GM12878 (cell line): Measurements from ENCODE around the gene CCDC127. TPM values are rescaled to one million over a fixed set of nuclear protein-coding genes. Genes with fewer than 3 reads are reported as not detected.

Experiments
- ATAC-seq: fragments of 200-7000 bp; cut with Tn5 transposase; 3 replicates; pipeline ENCODE4 v1.9.1; 2020; ENCODE audit warnings: mild to moderate bottlenecking, moderate library complexity
- BruUV-seq: library from RNA; stranded (reverse); fragments of 400-500 nt; replicated peaks from 2 replicates; lab custom pipeline; 2021; lab: Mats Ljungman, UMichigan
- CTCF ChIA-PET: fragments of 300-600 bp; sonication (Branson Sonifier 250); formaldehyde crosslinking; extraction: SDS; loops from one replicate; lab custom pipeline; 2021; ENCODE audit warnings: inconsistent platforms; lab: Yijun Ruan, JAX
- POLR2A ChIA-PET: fragments of 350-600 bp; formaldehyde crosslinking; extraction: SDS; loops from one replicate; lab custom pipeline; 2021; ENCODE audit warnings: inconsistent platforms; lab: Charles Lee
- RAD21 ChIA-PET: fragments of 300-600 bp; sonication (Branson Sonifier 250); formaldehyde crosslinking; loops from one replicate; lab custom pipeline; 2023; ENCODE audit warnings: antibody characterized with exemption; ENCODE audit not compliant: unreplicated experiment; lab: Charles Lee
- SMC1A ChIA-PET: fragments of 300-600 bp; sonication (Branson Sonifier 250); formaldehyde crosslinking; loops from one replicate; lab custom pipeline; 2023; ENCODE audit not compliant: unreplicated experiment, uncharacterized antibody; lab: Charles Lee
- DNase-seq: peaks from one replicate; pipeline ENCODE4 v3.0.0-alpha.2; 2011; ENCODE audit warnings: low read depth, low spot score
- FAIRE-seq: peaks from 3 replicates; lab custom pipeline; 2011; peaks lifted over from hg19 to GRCh38; lab: Jason Lieb, UNC
- H2AFZ ChIP-seq: 2 replicates; pipeline ENCODE4 v1.6.0; 2011; ENCODE audit warnings: low read depth, low read length, control low read depth; ENCODE audit not compliant: control insufficient read depth
- H3K27ac ChIP-seq: 2 replicates; pipeline ENCODE4 v1.5.1; 2011; ENCODE audit warnings: control low read depth; ENCODE audit not compliant: control insufficient read depth, insufficient read depth
- H3K27me3 ChIP-seq, 2 experiments: replicated peaks in 1 of 2; 2 replicates each; pipeline versions ENCODE4 v1.6.0 to v1.6.1; 2011; ENCODE audit warnings: low read length in 1 of 2; ENCODE audit not compliant: control insufficient read depth in 2 of 2, insufficient read depth in 2 of 2
- H3K36me3 ChIP-seq, 2 experiments: 2 replicates each; pipeline ENCODE4 v1.5.1; 2011; ENCODE audit warnings: low read length in 1 of 2; ENCODE audit not compliant: control insufficient read depth in 2 of 2, insufficient read depth in 2 of 2
- H3K4me1 ChIP-seq: 2 replicates; pipeline ENCODE4 v1.6.1; 2011; ENCODE audit warnings: mild to moderate bottlenecking, low read length, moderate library complexity, mixed read lengths; ENCODE audit not compliant: control insufficient read depth, insufficient read depth
- H3K4me2 ChIP-seq: 2 replicates; pipeline ENCODE4 v1.6.0; 2011; ENCODE audit warnings: control low read depth; ENCODE audit not compliant: control insufficient read depth, insufficient read depth
- H3K4me3 ChIP-seq: fragments of 200-600 bp; sonication (generic); 2 replicates; pipeline ENCODE4 v1.5.1; 2016
- H3K79me2 ChIP-seq: 2 replicates; pipeline ENCODE4 v1.6.0; 2011; ENCODE audit warnings: low read length; ENCODE audit not compliant: control insufficient read depth, insufficient read depth
- H3K9ac ChIP-seq: 2 replicates; pipeline ENCODE4 v1.8.0; 2011; ENCODE audit warnings: low read length, control low read depth, mixed read lengths; ENCODE audit not compliant: control insufficient read depth, insufficient read depth
- H3K9me3 ChIP-seq: replicated peaks from 3 replicates; pipeline ENCODE4 v1.5.1; 2011; ENCODE audit warnings: mild to moderate bottlenecking, low read length; ENCODE audit not compliant: control insufficient read depth, insufficient read depth
- H4K20me1 ChIP-seq: 2 replicates; pipeline ENCODE4 v1.6.0; 2011; ENCODE audit not compliant: control insufficient read depth, insufficient read depth
- CTCF ChIP-seq, 3 experiments: IDR thresholded peaks in 2 of 3; conservative IDR thresholded peaks in 1 of 3; 2 replicates each; pipeline ENCODE4 v1.5.1; 2011; ENCODE audit warnings: low read depth in 3 of 3, low read length in 3 of 3, mild to moderate bottlenecking in 3 of 3, control low read depth in 2 of 3, moderate library complexity in 2 of 3, inconsistent platforms in 1 of 3, mixed read lengths in 1 of 3; ENCODE audit not compliant: control insufficient read depth in 2 of 3, insufficient read depth in 1 of 3; ENCODE audit errors: extremely low read depth in 1 of 3
- EED ChIP-seq: sonication (generic); IDR thresholded peaks from 2 replicates; pipeline ENCODE4 v1.6.1; 2016; ENCODE audit warnings: antibody characterized with exemption, low read depth
- FOXK2 ChIP-seq: fragments of 450-650 bp; IDR thresholded peaks from 2 replicates; pipeline ENCODE4 v1.6.1; 2017; ENCODE audit warnings: mild to moderate bottlenecking, moderate library complexity
- FOXM1 ChIP-seq: IDR thresholded peaks from 2 replicates; pipeline ENCODE4 v1.6.1; 2012; ENCODE audit warnings: low read depth, mild to moderate bottlenecking, inconsistent platforms, low read length, moderate library complexity
- JUNB ChIP-seq: IDR thresholded peaks from 2 replicates; pipeline ENCODE4 v1.6.1; 2016; ENCODE audit warnings: antibody characterized with exemption, mild to moderate bottlenecking
- MTA3 ChIP-seq: IDR thresholded peaks from 2 replicates; pipeline ENCODE4 v1.6.1; 2012; ENCODE audit warnings: low read length, inconsistent platforms, borderline replicate concordance
- MYB ChIP-seq: fragments of 150-350 bp; IDR thresholded peaks from 2 replicates; pipeline ENCODE4 v1.6.1; 2014; ENCODE audit warnings: mild to moderate bottlenecking, low read depth, low read length, borderline replicate concordance
- PKNOX1 ChIP-seq: fragments of 450-650 bp; IDR thresholded peaks from 2 replicates; pipeline ENCODE4 v1.6.1; 2016; ENCODE audit warnings: mild to moderate bottlenecking
- TARDBP ChIP-seq: IDR thresholded peaks from 2 replicates; pipeline ENCODE4 v1.6.1; 2016; ENCODE audit warnings: borderline replicate concordance
- YBX1 ChIP-seq: fragments of 450-650 bp; IDR thresholded peaks from 2 replicates; pipeline ENCODE4 v1.6.1; 2016; ENCODE audit warnings: antibody characterized with exemption
- YY1 ChIP-seq: IDR thresholded peaks from 2 replicates; pipeline ENCODE4 v1.6.1; 2011; ENCODE audit warnings: low read depth, mild to moderate bottlenecking, low read length
- ZSCAN29 ChIP-seq: fragments of 450-650 bp; IDR thresholded peaks from 2 replicates; pipeline ENCODE4 v1.6.1; 2017; ENCODE audit warnings: mild to moderate bottlenecking, moderate library complexity
- WGBS: methylation state at CpG from one replicate; pipeline ENCODE4 v1.1.6; 2016; ENCODE audit warnings: low lambda C conversion rate; ENCODE audit not compliant: insufficient replicate concordance, insufficient coverage; ENCODE audit errors: missing lambda C conversion rate; 5-methylcytosine and 5-hydroxymethylcytosine counted together
- in situ Hi-C: fragments of 300-500 bp; cut with MboI; formaldehyde crosslinking; loops from 9 replicates; pipeline ENCODE4 v1.14.3; 2018; ENCODE audit warnings: mixed read lengths
- intact Hi-C: fragments of 100-400 bp; cut with micrococcal nuclease; formaldehyde crosslinking; loops from one replicate; pipeline ENCODE4 v1.14.2; 2022; ENCODE audit not compliant: unreplicated experiment
- polyA plus RNA-seq, 11 experiments: library from polyadenylated mRNA; depleted of rRNA in 4 of 11; unstranded in 6 of 11; stranded (reverse) in 5 of 11; fragments of >200 nt; fragmentation: Nextera tagmentation in 4 of 11; fragmentation: Illumina TruSeq in 1 of 11; extraction: Ambion mirVana in 4 of 11; extraction: Trizol in 1 of 11; gene quantifications; 1 replicate in 1 of 11; 2 replicates in 10 of 11; pipeline versions ENCODE4 v1.2.1 to v1.2.3, GENCODE V29; 2011 to 2016; ENCODE audit warnings: inconsistent platforms in 2 of 11, missing spikeins in 2 of 11, low read depth in 1 of 11
- total RNA-seq, 4 experiments: library from RNA; depleted of rRNA in 3 of 4; stranded (reverse); fragments of >200 nt in 3 of 4; fragmentation: Illumina TruSeq in 1 of 4; extraction: Trizol in 1 of 4; gene quantifications; 2 replicates each; pipeline versions ENCODE4 v1.2.1 to v1.2.3, GENCODE V29; 2013 to 2021

Gene CCDC127
- total and polyA plus RNA-seq, 10 of the 15 experiments (the other 5 are each of a cell fraction or from before 2014, with no cell fraction given), result 1.9 to 6.9 (median 2.9) TPM

- Histone ChIP-seq H4K20me1 (no peaks in the 10 kb centered on the region), H3K27ac (no peak overlapping the region), H3K27me3 (no peaks in the 10 kb centered on the region), H3K4me2 (no peak overlapping the region), H2AFZ (no peak overlapping the region), H3K4me1 (no peaks in the 10 kb centered on the region), H3K9me3 (peaks cover 2% of the 10 kb centered on the region; the same call in 2 of the 3 replicates), H3K79me2 (no peaks in the 10 kb centered on the region), H3K4me3 (no peak overlapping the region), H3K36me3 (no peaks in the 10 kb centered on the region), H3K9ac (no peak overlapping the region)
- no peak for ATAC-seq
- RAD21 ChIA-PET, result no interaction called here
- no peak for DNase-seq
- POLR2A ChIA-PET, result no interaction called here
- in situ Hi-C loops, result no loop called here
- SMC1A ChIA-PET, result interaction anchor here (0.6 kb wide), 1 partner anchor 32 kb away, joined by 4 read pairs; no protein-coding TSS in a partner anchor
- intact Hi-C loops, result no loop called here
- no TSS peak for BruUV-seq
- CTCF ChIA-PET, result no interaction called here
- TF ChIP-seq FOXK2 (no peak), TARDBP (no peak), EED (no peak), FOXM1 (no peak), YBX1 (no peak), YY1 (no peak), CTCF (IDR thresholded peaks at IDR 0.05 in 2 of 3, conservative IDR thresholded peaks at IDR 0.05 in 1 of 3; ENCODE audit: control insufficient read depth in 2 of 3, extremely low read depth in 1 of 3, insufficient read depth in 1 of 3, low read depth in 3 of 3, low read length in 3 of 3) (no peak), PKNOX1 (no peak), ZSCAN29 (no peak), MTA3 (no peak), MYB (no peak), JUNB (no peak)
- FAIRE-seq, result no peak
- 35% methylated on average over 6 of the region's 6 CpGs for WGBS
Observed at GRCh38 chr5:149745-150485, 68.0 kb downstream of the CCDC127 start.
